Calu3 (cell line): ENCODE data around the gene KAT6B. TPM values are rescaled to one million over a fixed set of nuclear protein-coding genes. Genes with fewer than 3 reads are reported as not detected.

ENCODE experiments used
- BruUV-seq: library from RNA; stranded (reverse); fragments of 400-500 nt; replicated peaks from 2 replicates; lab custom pipeline; 2021; lab: Mats Ljungman, UMichigan
- CTCF ChIA-PET: fragments of 300-600 bp; sonication (Branson Sonifier 250); formaldehyde crosslinking; loops from one replicate; lab custom pipeline; 2022; ENCODE audit warnings: antibody characterized with exemption; lab: Charles Lee
- DNase-seq: peaks from one replicate; pipeline ENCODE4 v3.0.0; 2022
- H3K27ac Mint-ChIP-seq: one replicate; pipeline ENCODE4 v1.8.0; 2022; ENCODE audit warnings: mixed read lengths; ENCODE audit not compliant: unreplicated experiment
- H3K27me3 Mint-ChIP-seq: one replicate; pipeline ENCODE4 v1.8.0; 2022; ENCODE audit warnings: mixed read lengths; ENCODE audit not compliant: unreplicated experiment
- H3K36me3 Mint-ChIP-seq: one replicate; pipeline ENCODE4 v1.8.0; 2022; ENCODE audit warnings: mild to moderate bottlenecking, moderate library complexity, mixed read lengths; ENCODE audit not compliant: insufficient read depth, unreplicated experiment
- H3K4me1 Mint-ChIP-seq: one replicate; pipeline ENCODE4 v1.8.0; 2022; ENCODE audit warnings: mild to moderate bottlenecking, low read depth, mixed read lengths; ENCODE audit not compliant: unreplicated experiment
- H3K4me3 Mint-ChIP-seq: one replicate; pipeline ENCODE4 v1.8.0; 2022; ENCODE audit warnings: mild to moderate bottlenecking, low read depth, moderate library complexity, mixed read lengths; ENCODE audit not compliant: unreplicated experiment
- H3K9me3 Mint-ChIP-seq: one replicate; pipeline ENCODE4 v1.8.0; 2022; ENCODE audit warnings: low read depth, mixed read lengths; ENCODE audit not compliant: unreplicated experiment
- CTCF ChIP-seq: fragments of 200-600 bp; IDR thresholded peaks from one replicate; pipeline ENCODE4 v1.8.0; 2022; ENCODE audit warnings: antibody characterized with exemption; ENCODE audit not compliant: unreplicated experiment
- intact Hi-C: fragments of 100-400 bp; cut with micrococcal nuclease; formaldehyde crosslinking; loops from one replicate; pipeline ENCODE4 v1.10.0; 2022; ENCODE audit not compliant: unreplicated experiment
- total RNA-seq: library from RNA; stranded (reverse); gene quantifications from 2 replicates; pipeline ENCODE4 v1.2.3, GENCODE V29; 2022

KAT6B gene
- total RNA-seq, 1 experiment from 2014 or later, result 28.6 TPM

- DNase-seq, result no peak
- CTCF ChIA-PET, result interaction anchor here (0.5 kb wide), 1 partner anchor 267 kb away, joined by 5 read pairs; no protein-coding TSS in a partner anchor
Measured at GRCh38 chr10:75043256-75044131, 217.1 kb downstream of the KAT6B start.

GRCh38 chr10:75048669-75049098 is 222.3 kb downstream of the KAT6B start:
- TF ChIP-seq CTCF, result no peak
- H3K27ac Mint-ChIP-seq, result no peak overlapping the region
- no peak for DNase-seq
- intact Hi-C loops, result no loop called here
- H3K27me3 Mint-ChIP-seq, result peaks cover 14% of the 10 kb centered on the region
- H3K9me3 Mint-ChIP-seq, result no peaks in the 10 kb centered on the region
- H3K4me3 Mint-ChIP-seq, result no peak overlapping the region
- H3K36me3 Mint-ChIP-seq, result no peaks in the 10 kb centered on the region
- no peaks in the 10 kb centered on the region for H3K4me1 Mint-ChIP-seq
- BruUV-seq, result no TSS peak
- CTCF ChIA-PET, result no interaction called here

More at GRCh38 chr10:75043256-75044131, 217.1 kb downstream of the KAT6B start:
- Mint-ChIP-seq H3K27ac (no peak overlapping the region), H3K4me1 (no peaks in the 10 kb centered on the region), H3K9me3 (no peaks in the 10 kb centered on the region), H3K27me3 (peaks cover 27% of the 10 kb centered on the region), H3K36me3 (no peaks in the 10 kb centered on the region), H3K4me3 (no peak overlapping the region)
- intact Hi-C loops, result no loop called here
- no peak for TF ChIP-seq CTCF
- BruUV-seq, result no TSS peak

- H3K4me3 Mint-ChIP-seq, result no peak overlapping the region
- H3K9me3 Mint-ChIP-seq, result no peaks in the 10 kb centered on the region
- no peak for TF ChIP-seq CTCF
- no peaks in the 10 kb centered on the region for H3K36me3 Mint-ChIP-seq
- intact Hi-C loops, result no loop called here
- no peaks in the 10 kb centered on the region for H3K4me1 Mint-ChIP-seq
- CTCF ChIA-PET, result no interaction called here
- BruUV-seq, result no TSS peak
- DNase-seq, result no peak
- H3K27ac Mint-ChIP-seq, result no peak overlapping the region
- H3K27me3 Mint-ChIP-seq, result peaks cover 11% of the 10 kb centered on the region
Measured at GRCh38 chr10:75049316-75050148, 223.1 kb downstream of the KAT6B start.

- no peak for DNase-seq
- CTCF ChIA-PET, result no interaction called here
- no peaks in the 10 kb centered on the region for H3K4me1 Mint-ChIP-seq
- BruUV-seq, result no TSS peak
- H3K9me3 Mint-ChIP-seq, result no peaks in the 10 kb centered on the region
- intact Hi-C loops, result no loop called here
- TF ChIP-seq CTCF, result no peak
- H3K27ac Mint-ChIP-seq, result no peak overlapping the region
- peaks cover 3% of the 10 kb centered on the region for H3K27me3 Mint-ChIP-seq
- no peaks in the 10 kb centered on the region for H3K36me3 Mint-ChIP-seq
- no peak overlapping the region for H3K4me3 Mint-ChIP-seq
Measured at GRCh38 chr10:75050149-75050919, 223.9 kb downstream of the KAT6B start.
